Neuron (in vitro differentiated cells): ENCODE measurements around the gene CTAGE6.
"Not testable (repeated sequence)": the region's sequence is repeated elsewhere in the genome, so short reads cannot be mapped to it uniquely, and the experiment has no call there.

ENCODE experiments used
- H2AFZ ChIP-seq: one replicate; pipeline ENCODE4 v1.6.1; 2013; ENCODE audit warnings: low read depth, mild to moderate bottlenecking, inconsistent platforms, low read length, moderate library complexity
- H3K27me3 ChIP-seq: one replicate; pipeline ENCODE4 v1.6.1; 2013; ENCODE audit warnings: low read length; ENCODE audit not compliant: insufficient read depth
- H3K36me3 ChIP-seq: one replicate; pipeline ENCODE4 v1.6.1; 2013; ENCODE audit warnings: low read length; ENCODE audit not compliant: insufficient read depth
- H3K4me1 ChIP-seq: one replicate; pipeline ENCODE4 v1.6.1; 2013; ENCODE audit warnings: low read length; ENCODE audit not compliant: insufficient read depth
- H3K4me3 ChIP-seq: 2 replicates; pipeline ENCODE4 v1.5.1; 2013; ENCODE audit warnings: mild to moderate bottlenecking, low read length, moderate library complexity
- H3K9me3 ChIP-seq: one replicate; pipeline ENCODE4 v1.6.1; 2013; ENCODE audit warnings: low read length

The CTAGE6 gene

DNA sequence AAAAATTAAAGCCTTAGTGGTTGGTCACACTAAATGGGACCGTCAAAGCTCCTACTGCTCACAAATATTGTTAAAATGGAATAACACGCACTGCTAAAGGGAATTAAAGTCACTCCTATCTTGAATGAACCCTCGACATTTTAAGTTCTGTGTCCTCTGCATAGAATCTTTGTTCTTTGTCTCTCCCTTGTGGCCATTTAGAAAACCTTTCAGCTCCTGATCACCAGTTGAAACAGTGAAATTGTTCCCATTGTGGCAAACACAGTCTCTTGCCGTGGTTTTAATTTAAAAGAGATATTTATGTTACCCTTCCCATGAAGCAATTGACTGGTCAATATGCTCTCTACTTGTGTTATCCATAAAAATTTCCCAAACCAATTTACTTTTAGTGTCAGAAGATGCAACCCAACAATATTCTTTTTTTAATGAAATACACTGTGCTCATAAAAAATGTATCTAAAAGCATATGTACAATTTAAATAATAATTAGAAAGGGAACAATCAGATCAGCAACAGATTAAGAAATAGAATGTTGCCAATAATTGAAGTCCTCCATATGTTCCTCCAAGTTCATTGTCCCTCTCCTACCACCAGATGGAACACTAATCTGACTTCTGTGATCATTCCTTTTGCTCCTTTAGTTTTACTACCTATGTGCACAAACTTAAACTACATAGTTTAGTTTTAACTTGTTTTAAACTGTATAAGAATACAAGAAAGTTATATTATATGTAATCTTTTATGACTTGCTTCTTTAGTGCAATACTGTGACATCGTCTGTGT lies 20.3 kb downstream of the CTAGE6 start:
- H3K4me3 ChIP-seq, H3K4me1 ChIP-seq, H3K9me3 ChIP-seq, H3K27me3 ChIP-seq, H2AFZ ChIP-seq, H3K36me3 ChIP-seq: not testable (repeated sequence)

DNA sequence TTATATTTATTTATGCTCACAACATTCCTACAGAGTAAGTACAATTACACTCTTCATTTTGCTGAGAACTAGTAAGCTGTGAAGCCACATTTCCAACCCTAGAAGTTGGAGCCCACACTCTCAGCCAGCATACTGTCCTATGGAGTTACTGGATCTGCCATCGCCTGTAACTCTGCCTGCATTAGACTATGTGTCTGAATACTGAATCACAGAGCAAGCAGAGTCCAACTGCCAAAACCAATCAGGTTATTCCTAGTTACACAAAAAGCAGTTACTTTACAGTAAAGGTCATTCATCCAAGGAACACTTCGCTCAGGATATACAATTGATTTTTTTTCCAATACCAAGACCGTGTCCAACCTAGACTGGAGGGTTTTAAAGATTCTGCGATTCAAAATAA lies 21.5 kb downstream of the CTAGE6 start:
- no peaks in the 10 kb centered on the region for H3K9me3 ChIP-seq
- H2AFZ ChIP-seq, result no peak overlapping the region
- no peaks in the 10 kb centered on the region for H3K36me3 ChIP-seq
- H3K4me1 ChIP-seq, result no peaks in the 10 kb centered on the region
- H3K27me3 ChIP-seq, result no peaks in the 10 kb centered on the region
- no peak overlapping the region for H3K4me3 ChIP-seq

GRCh38 chr7:143733876-143734275 lies 23.6 kb downstream of the CTAGE6 start:
- Histone ChIP-seq H3K9me3 (no peaks in the 10 kb centered on the region), H3K36me3 (no peaks in the 10 kb centered on the region), H2AFZ (no peak overlapping the region), H3K4me1 (no peaks in the 10 kb centered on the region), H3K27me3 (no peaks in the 10 kb centered on the region), H3K4me3 (no peak overlapping the region)

DNA sequence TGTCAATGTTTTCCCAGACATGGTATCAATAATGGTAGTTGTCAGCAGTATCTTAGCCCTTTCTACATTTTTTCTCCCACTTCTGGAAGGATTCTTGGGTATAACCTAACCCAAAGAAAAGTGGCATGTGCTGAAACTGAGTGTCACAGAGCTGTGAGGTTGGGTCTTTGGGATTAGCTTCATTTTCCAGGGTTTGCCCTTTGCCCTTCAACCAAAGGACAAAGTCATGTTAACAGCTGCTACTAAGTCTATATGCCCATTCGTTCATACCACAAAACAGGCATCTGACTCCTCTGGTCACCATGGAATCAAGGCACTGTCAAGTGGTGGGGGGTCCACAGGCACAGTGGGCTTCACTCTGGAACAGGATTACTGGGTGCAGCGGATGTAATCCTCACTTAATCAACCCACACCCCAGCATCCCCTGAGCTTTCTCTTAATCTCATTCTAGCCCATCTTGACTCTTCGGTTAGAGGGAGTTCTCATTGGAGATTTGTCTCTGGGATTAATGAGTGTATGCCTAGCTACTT lies 29.1 kb downstream of the CTAGE6 start:
- Histone ChIP-seq H3K4me3 (no peak overlapping the region), H2AFZ (no peak overlapping the region), H3K9me3 (no peaks in the 10 kb centered on the region), H3K27me3 (no peaks in the 10 kb centered on the region), H3K4me1 (no peaks in the 10 kb centered on the region), H3K36me3 (no peaks in the 10 kb centered on the region)

GRCh38 chr7:143727561-143727960 lies 29.9 kb downstream of the CTAGE6 start:
- H3K36me3 ChIP-seq, H3K27me3 ChIP-seq, H3K4me3 ChIP-seq, H3K9me3 ChIP-seq, H2AFZ ChIP-seq, H3K4me1 ChIP-seq: not testable (repeated sequence)

- H3K4me1 ChIP-seq, H3K9me3 ChIP-seq, H3K27me3 ChIP-seq, H2AFZ ChIP-seq, H3K36me3 ChIP-seq, H3K4me3 ChIP-seq: not testable (repeated sequence)
These were observed 31.4 kb downstream of the CTAGE6 start for GRCh38 chr7:143726143-143726542.

DNA sequence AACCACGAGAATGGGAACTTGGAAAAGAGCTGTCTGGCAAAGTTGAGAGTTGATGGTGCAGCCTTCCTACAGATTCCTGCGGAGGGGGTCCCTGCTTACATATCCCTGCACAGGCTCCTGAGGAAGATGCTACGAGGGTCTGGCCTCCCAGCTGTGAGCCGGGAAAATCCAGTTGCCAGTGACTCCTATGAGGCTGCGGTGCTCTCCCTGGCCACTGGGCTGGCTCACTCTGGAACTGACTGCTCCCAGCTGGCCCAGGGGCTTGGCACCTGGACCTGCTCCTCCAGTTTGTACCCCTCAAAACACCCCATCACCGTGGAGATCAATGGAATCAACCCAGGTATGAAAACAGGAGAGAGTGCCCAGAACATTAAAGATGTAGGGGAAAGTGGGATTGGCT lies 37.2 kb downstream of the CTAGE6 start:
- not testable (repeated sequence) for H3K9me3 ChIP-seq, H2AFZ ChIP-seq, H3K4me3 ChIP-seq, H3K27me3 ChIP-seq, H3K36me3 ChIP-seq, H3K4me1 ChIP-seq

GRCh38 chr7:143715543-143716193 lies 41.8 kb downstream of the CTAGE6 start:
- not testable (repeated sequence) for H3K4me1 ChIP-seq, H3K9me3 ChIP-seq, H3K4me3 ChIP-seq, H2AFZ ChIP-seq, H3K27me3 ChIP-seq, H3K36me3 ChIP-seq

DNA sequence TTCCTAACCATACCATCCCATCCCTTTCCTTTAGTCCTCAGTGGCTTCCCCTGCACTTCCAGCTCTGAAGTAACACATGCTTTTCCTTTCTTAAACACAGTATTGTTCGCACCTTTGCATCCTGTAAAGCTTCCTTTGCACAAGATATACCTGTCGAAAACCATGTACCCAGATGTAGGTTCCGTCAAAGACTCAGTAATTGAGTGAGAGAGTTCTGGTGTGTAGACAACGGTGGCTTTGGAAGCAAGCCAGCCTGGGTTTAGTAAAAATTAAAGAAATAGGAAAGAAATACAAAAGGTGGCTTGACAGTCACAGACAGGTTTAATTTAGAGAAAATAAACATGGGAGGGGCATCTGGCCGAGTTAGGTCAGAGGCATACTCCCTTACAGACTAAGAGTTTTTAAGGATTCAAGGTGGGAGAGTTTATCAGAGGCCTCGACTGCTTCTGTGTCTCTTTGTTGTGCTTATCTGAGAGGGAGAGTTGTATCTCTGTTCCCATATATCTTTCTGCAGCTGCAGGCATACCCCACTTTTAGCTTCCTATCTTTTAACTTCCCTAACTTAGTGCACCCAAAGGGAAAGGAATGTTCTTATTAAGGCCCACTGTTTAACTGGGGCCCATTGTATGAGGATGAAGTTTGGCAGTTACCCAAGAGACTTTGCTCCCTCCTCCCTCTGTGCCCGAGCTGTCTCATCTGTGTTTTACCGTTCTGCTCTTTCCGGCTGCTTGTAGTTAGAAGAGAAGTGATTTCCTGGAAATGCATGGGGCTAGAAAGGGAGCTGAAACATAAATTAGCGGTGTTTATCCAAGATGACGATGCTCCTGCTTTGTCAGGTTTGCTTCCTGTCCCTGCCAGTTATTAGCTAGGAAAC lies 42.7 kb downstream of the CTAGE6 start:
- H3K27me3 ChIP-seq, H3K36me3 ChIP-seq, H3K4me3 ChIP-seq, H2AFZ ChIP-seq, H3K9me3 ChIP-seq, H3K4me1 ChIP-seq: not testable (repeated sequence)

GRCh38 chr7:143712381-143712780 lies 45.1 kb downstream of the CTAGE6 start:
- not testable (repeated sequence) for H3K4me3 ChIP-seq, H3K27me3 ChIP-seq, H3K4me1 ChIP-seq

DNA sequence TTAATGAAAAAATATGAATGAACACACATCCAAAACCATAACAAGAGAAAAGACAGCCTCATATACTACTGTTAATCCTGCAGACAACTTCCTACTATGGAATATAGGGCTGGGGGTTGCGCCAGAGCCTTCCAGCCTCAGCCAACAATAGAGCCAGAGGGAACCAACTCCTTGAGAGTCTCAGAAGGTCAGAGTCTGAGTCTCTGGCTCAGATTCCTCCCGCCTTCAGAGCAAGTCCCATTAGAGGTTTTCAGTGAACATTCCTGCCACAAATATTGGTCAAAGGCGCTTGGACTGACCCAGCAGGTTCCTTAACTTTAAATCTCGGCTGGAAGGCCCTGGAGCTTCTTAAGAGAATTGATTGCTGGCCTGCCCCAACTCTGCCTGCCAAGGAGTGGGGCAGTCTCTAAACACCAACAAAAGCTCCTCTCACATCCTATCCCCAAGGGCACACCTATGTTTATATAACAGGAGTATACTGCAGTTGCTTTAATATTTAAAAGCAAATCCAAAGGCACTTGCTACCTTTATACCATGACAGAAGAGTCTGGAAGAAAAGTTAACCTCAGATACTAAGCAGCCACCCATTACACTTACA lies 45.7 kb downstream of the CTAGE6 start:
- not testable (repeated sequence) for H3K36me3 ChIP-seq, H3K27me3 ChIP-seq, H2AFZ ChIP-seq, H3K4me1 ChIP-seq, H3K4me3 ChIP-seq, H3K9me3 ChIP-seq

More at GRCh38 chr7:143712381-143712780, 45.1 kb downstream of the CTAGE6 start:
- not testable (repeated sequence) for H2AFZ ChIP-seq, H3K36me3 ChIP-seq, H3K9me3 ChIP-seq

GRCh38 chr7:143709895-143710294 lies 47.6 kb downstream of the CTAGE6 start:
- H3K4me3 ChIP-seq, H3K36me3 ChIP-seq, H3K4me1 ChIP-seq, H3K27me3 ChIP-seq, H2AFZ ChIP-seq, H3K9me3 ChIP-seq: not testable (repeated sequence)
